ENCODE measurements around the gene RFPL3.
"Not testable (repeated sequence)": the region's sequence is repeated elsewhere in the genome, so short reads cannot be mapped to it uniquely, and the experiment has no call there.

RFPL3 gene

GRCh38 chr22:32354360-32355351 lies 3.0 kb upstream of the RFPL3 start:
- no peak for DNase-seq

- no peak for DNase-seq
Observed at GRCh38 chr22:32355760-32356159, 1.9 kb upstream of the RFPL3 start.

- DNase-seq, result not testable (repeated sequence)
Observed at GRCh38 chr22:32360096-32360495, 2.4 kb downstream of the RFPL3 start.

- no peak for DNase-seq
Observed at GRCh38 chr22:32361257-32361656, 3.6 kb downstream of the RFPL3 start.

GRCh38 chr22:32364210-32364609 lies 6.5 kb downstream of the RFPL3 start:
- no peak for DNase-seq

GRCh38 chr22:32375678-32376450 lies 18.2 kb downstream of the RFPL3 start:
- DNase-seq, result no peak

- no peak for DNase-seq
Observed at GRCh38 chr22:32376681-32377080, 19.0 kb downstream of the RFPL3 start.

- no peak for DNase-seq
Observed at GRCh38 chr22:32378707-32379272, 21.1 kb downstream of the RFPL3 start.

- no peak for DNase-seq
Observed at GRCh38 chr22:32380991-32381390, 23.3 kb downstream of the RFPL3 start.

- DNase-seq, result no peak
Observed at GRCh38 chr22:32385681-32386080, 28.0 kb downstream of the RFPL3 start.

- peak; percentile 3 for DNase-seq
Observed at GRCh38 chr22:32389685-32390084, 32.0 kb downstream of the RFPL3 start.

GRCh38 chr22:32395107-32395506 lies 37.4 kb downstream of the RFPL3 start:
- DNase-seq, result no peak

GRCh38 chr22:32396255-32396654 lies 38.6 kb downstream of the RFPL3 start:
- DNase-seq, result no peak

GRCh38 chr22:32396746-32397145 lies 39.1 kb downstream of the RFPL3 start:
- no peak for DNase-seq

GRCh38 chr22:32401486-32401885 lies 43.8 kb downstream of the RFPL3 start:
- no peak for DNase-seq

- DNase-seq, result no peak
Observed at GRCh38 chr22:32404021-32404420, 46.4 kb downstream of the RFPL3 start.

- no peak for DNase-seq
Observed at GRCh38 chr22:32407312-32407711, 49.6 kb downstream of the RFPL3 start.

- no peak for DNase-seq
Observed at GRCh38 chr22:32407936-32408335, 50.3 kb downstream of the RFPL3 start.

- no peak for DNase-seq
Observed at GRCh38 chr22:32409977-32410376, 52.3 kb downstream of the RFPL3 start.

- DNase-seq, result no peak
Observed at GRCh38 chr22:32410459-32410858, 52.8 kb downstream of the RFPL3 start.
